ENCODE data around the gene KCNAB2. TPM values are rescaled to one million over a fixed set of nuclear protein-coding genes. Genes with fewer than 3 reads are reported as not detected.

The KCNAB2 gene
- total RNA-seq, 6 experiments from 2014 or later, result 8.0 to 12.6 (median 10.7) TPM

GRCh38 chr1:6106321-6106731 lies 60.6 kb downstream of the KCNAB2 start:
- Mint-ChIP-seq H3K9me3 (no peaks in the 10 kb centered on the region), H3K4me3 (no peak overlapping the region), H3K4me1 (ENCODE audit: low read depth) (no peaks in the 10 kb centered on the region), H3K36me3 (ENCODE audit: low read depth) (no peaks in the 10 kb centered on the region), H3K27ac (no peak overlapping the region), H3K27me3 (ENCODE audit: insufficient read depth) (peaks cover 20% of the 10 kb centered on the region)
- no peak for DNase-seq
- no peak for TF ChIP-seq CTCF (IDR thresholded peaks at IDR 0.05)

GRCh38 chr1:6106977-6107376 lies 61.3 kb downstream of the KCNAB2 start:
- DNase-seq, result no peak
- no peak overlapping the region for H3K27ac Mint-ChIP-seq
- no peaks in the 10 kb centered on the region for H3K36me3 Mint-ChIP-seq (ENCODE audit: low read depth)
- no peak for TF ChIP-seq CTCF (IDR thresholded peaks at IDR 0.05)
- H3K27me3 Mint-ChIP-seq (ENCODE audit: insufficient read depth), result peaks cover 23% of the 10 kb centered on the region
- no peak overlapping the region for H3K4me3 Mint-ChIP-seq
- no peaks in the 10 kb centered on the region for H3K9me3 Mint-ChIP-seq
- no peaks in the 10 kb centered on the region for H3K4me1 Mint-ChIP-seq (ENCODE audit: low read depth)

- no peaks in the 10 kb centered on the region for H3K9me3 Mint-ChIP-seq
- DNase-seq, result no peak
- H3K4me1 Mint-ChIP-seq (ENCODE audit: low read depth), result no peaks in the 10 kb centered on the region
- H3K36me3 Mint-ChIP-seq (ENCODE audit: low read depth), result no peaks in the 10 kb centered on the region
- no peak for TF ChIP-seq CTCF (IDR thresholded peaks at IDR 0.05)
- no peak overlapping the region for H3K4me3 Mint-ChIP-seq
- H3K27me3 Mint-ChIP-seq (ENCODE audit: insufficient read depth), result peaks cover 26% of the 10 kb centered on the region
- H3K27ac Mint-ChIP-seq, result no peak overlapping the region
Observed at GRCh38 chr1:6107409-6108356, 62.0 kb downstream of the KCNAB2 start.

GRCh38 chr1:6108476-6108875 lies 62.8 kb downstream of the KCNAB2 start:
- Mint-ChIP-seq H3K4me1 (ENCODE audit: low read depth) (no peaks in the 10 kb centered on the region), H3K27me3 (ENCODE audit: insufficient read depth) (peaks cover 26% of the 10 kb centered on the region), H3K27ac (no peak overlapping the region)

GRCh38 chr1:6108937-6109614 lies 63.4 kb downstream of the KCNAB2 start:
- H3K4me1 Mint-ChIP-seq (ENCODE audit: low read depth), result no peaks in the 10 kb centered on the region
- H3K9me3 Mint-ChIP-seq, result no peaks in the 10 kb centered on the region
- TF ChIP-seq CTCF (IDR thresholded peaks at IDR 0.05), result peak; percentile 84
- no peak overlapping the region for H3K4me3 Mint-ChIP-seq
- H3K27ac Mint-ChIP-seq, result no peak overlapping the region
- DNase-seq, result peak; percentile 41
- peaks cover 29% of the 10 kb centered on the region for H3K27me3 Mint-ChIP-seq (ENCODE audit: insufficient read depth)
- no peaks in the 10 kb centered on the region for H3K36me3 Mint-ChIP-seq (ENCODE audit: low read depth)

More at GRCh38 chr1:6108476-6108875, 62.8 kb downstream of the KCNAB2 start:
- TF ChIP-seq CTCF (IDR thresholded peaks at IDR 0.05), result no peak
- H3K9me3 Mint-ChIP-seq, result no peaks in the 10 kb centered on the region
- no peak for DNase-seq
- H3K4me3 Mint-ChIP-seq, result no peak overlapping the region
- no peaks in the 10 kb centered on the region for H3K36me3 Mint-ChIP-seq (ENCODE audit: low read depth)
